PC-9 (cell line): ENCODE results near the gene RIOX2.
"Not testable (repeated sequence)": the region's sequence is repeated elsewhere in the genome, so short reads cannot be mapped to it uniquely, and the experiment has no call there.

Source experiments
- CTCF ChIP-seq: fragments of 200-600 bp; sonication (generic); conservative IDR thresholded peaks from 2 replicates; pipeline ENCODE4 v1.6.1; 2017; ENCODE audit warnings: mixed run types, antibody characterized with exemption, mild to moderate bottlenecking, moderate library complexity
- EZH2 ChIP-seq: fragments of 200-600 bp; sonication (generic); IDR thresholded peaks from 2 replicates; pipeline ENCODE4 v1.8.0; 2017; ENCODE audit warnings: antibody characterized with exemption, low read depth

- TF ChIP-seq CTCF, EZH2: not testable (repeated sequence)
These were observed 62.4 kb downstream of the RIOX2 start for GRCh38 chr3:97909830-97910229.
